Liver (tissue), 9 donors: ENCODE results near the gene PYGL. TPM values are rescaled to one million over a fixed set of nuclear protein-coding genes. Genes with fewer than 3 reads are reported as not detected.

ENCODE experiments used
- DNase-seq: peaks from one replicate; pipeline ENCODE4 v3.0.0-alpha.2; 2017; ENCODE audit warnings: low spot score
- H3K27ac ChIP-seq, 2 donors: one replicate each; pipeline ENCODE4 v1.7.0; 2013; ENCODE audit warnings: inconsistent platforms in 2 of 2, low read length in 2 of 2, control low read depth in 1 of 2, low read depth in 1 of 2, mild to moderate bottlenecking in 1 of 2
- H3K27me3 ChIP-seq, 4 donors: one replicate each; pipeline versions ENCODE4 v1.6.1 to v1.7.0; 2013; ENCODE audit warnings: low read length in 3 of 4, inconsistent platforms in 1 of 4, mild to moderate bottlenecking in 1 of 4, moderate library complexity in 1 of 4; ENCODE audit not compliant: control insufficient read depth in 4 of 4, insufficient read depth in 4 of 4
- H3K36me3 ChIP-seq, 4 donors: one replicate each; pipeline versions ENCODE4 v1.6.1 to v1.7.0; 2013; ENCODE audit warnings: low read length in 3 of 4, mild to moderate bottlenecking in 3 of 4, low read depth in 1 of 4, moderate library complexity in 1 of 4; ENCODE audit not compliant: control insufficient read depth in 4 of 4, insufficient read depth in 3 of 4
- H3K4me1 ChIP-seq, 4 donors: one replicate each; pipeline versions ENCODE4 v1.6.1 to v1.7.0; 2013; ENCODE audit warnings: low read length in 3 of 4, mild to moderate bottlenecking in 3 of 4, moderate library complexity in 1 of 4; ENCODE audit not compliant: control insufficient read depth in 4 of 4, insufficient read depth in 4 of 4
- H3K4me3 ChIP-seq, 3 donors: one replicate each; pipeline versions ENCODE4 v1.6.1 to v1.7.0; 2013; ENCODE audit warnings: low read length in 3 of 3, control low read depth in 1 of 3, low read depth in 1 of 3, mild to moderate bottlenecking in 1 of 3
- H3K9ac ChIP-seq, 2 donors: one replicate each; pipeline ENCODE4 v1.7.0; 2013; ENCODE audit warnings: low read length in 2 of 2, mild to moderate bottlenecking in 2 of 2, moderate library complexity in 2 of 2, control low read depth in 1 of 2, low read depth in 1 of 2
- H3K9me3 ChIP-seq, 4 donors: one replicate each; pipeline versions ENCODE4 v1.6.1 to v1.7.0; 2013; ENCODE audit warnings: low read length in 3 of 4; ENCODE audit not compliant: control insufficient read depth in 4 of 4
- ATF3 ChIP-seq: IDR thresholded peaks from 2 replicates; pipeline ENCODE4 v1.6.1; 2016; ENCODE audit warnings: antibody characterized with exemption
- EGR1 ChIP-seq, 2 donors: IDR thresholded peaks; 2 replicates each; pipeline ENCODE4 v1.6.1; 2016 to 2018; ENCODE audit warnings: antibody characterized with exemption in 2 of 2, low read depth in 2 of 2
- GABPA ChIP-seq, 2 donors: IDR thresholded peaks in 1 of 2; conservative IDR thresholded peaks in 1 of 2; 2 replicates each; pipeline ENCODE4 v1.6.1; 2016; ENCODE audit warnings: antibody characterized with exemption in 2 of 2, mild to moderate bottlenecking in 1 of 2, moderate library complexity in 1 of 2
- HNF4A ChIP-seq, 2 donors: conservative IDR thresholded peaks; 2 replicates each; pipeline ENCODE4 v1.6.1; 2016; ENCODE audit warnings: antibody characterized with exemption in 2 of 2, mild to moderate bottlenecking in 2 of 2
- HNF4G ChIP-seq: IDR thresholded peaks from 2 replicates; pipeline ENCODE4 v1.6.1; 2016; ENCODE audit warnings: antibody characterized with exemption
- MAX ChIP-seq: IDR thresholded peaks from 2 replicates; pipeline ENCODE4 v1.6.1; 2016; ENCODE audit warnings: antibody characterized with exemption
- NR2F2 ChIP-seq: IDR thresholded peaks from 2 replicates; pipeline ENCODE4 v1.6.1; 2016; ENCODE audit warnings: antibody characterized with exemption
- RAD21 ChIP-seq, 2 donors: IDR thresholded peaks; 2 replicates each; pipeline ENCODE4 v1.6.1; 2016; ENCODE audit warnings: antibody characterized with exemption in 2 of 2, mild to moderate bottlenecking in 2 of 2
- RXRA ChIP-seq, 2 donors: IDR thresholded peaks; 2 replicates each; pipeline ENCODE4 v1.6.1; 2017 to 2018; ENCODE audit warnings: antibody characterized with exemption in 2 of 2, mild to moderate bottlenecking in 1 of 2
- SP1 ChIP-seq: IDR thresholded peaks from 2 replicates; pipeline ENCODE4 v1.6.1; 2018; ENCODE audit warnings: antibody characterized with exemption, mild to moderate bottlenecking
- TAF1 ChIP-seq: conservative IDR thresholded peaks from 2 replicates; pipeline ENCODE4 v1.6.1; 2016; ENCODE audit warnings: antibody characterized with exemption, mild to moderate bottlenecking
- YY1 ChIP-seq: IDR thresholded peaks from 2 replicates; pipeline ENCODE4 v1.6.1; 2016; ENCODE audit warnings: antibody characterized with exemption, mild to moderate bottlenecking
- WGBS: extraction: QIAGEN DNeasy Blood & Tissue Kit; methylation state at CpG from one replicate; pipeline ENCODE4 v1.1.7; 2013; 5-methylcytosine and 5-hydroxymethylcytosine counted together
- polyA plus RNA-seq, 2 donors: library from polyadenylated mRNA; stranded (reverse) in 1 of 2; unstranded in 1 of 2; fragments of 200-250 nt in 1 of 2; fragments of >200 nt in 1 of 2; fragmentation: Nextera tagmentation in 1 of 2; extraction: Ambion mirVana in 1 of 2; gene quantifications; one replicate each; pipeline versions ENCODE4 v1.2.1 to v1.2.3, GENCODE V29; 2013 to 2015
- total RNA-seq, 2 donors: library from RNA; depleted of rRNA; stranded (reverse); fragments of >200 nt; gene quantifications; one replicate each; pipeline ENCODE4 v1.2.3, GENCODE V29; 2014
- TF ChIP-seq, protein P1 (sequence below): IDR thresholded peaks from 2 replicates; pipeline ENCODE4 v1.6.1; 2016; ENCODE audit warnings: antibody characterized with exemption, mild to moderate bottlenecking
- TF ChIP-seq, protein P2 (sequence below): IDR thresholded peaks from 2 replicates; pipeline ENCODE4 v1.6.1; 2016; ENCODE audit warnings: antibody characterized with exemption
- donor health status: healthy.
- donor health status: healthy.
- donor health status: healthy.
- donor health status: healthy.
- donor health status: healthy.

PYGL gene
- total and polyA plus RNA-seq, 4 donors = 53.0 to 109 (median 86.3) TPM

GRCh38 chr14:50970886-50971781 lies 26.9 kb upstream of the PYGL start:
- Histone ChIP-seq H3K36me3 (no peaks in the 10 kb centered on the region), H3K9ac (no peak overlapping the region), H3K9me3 (no peaks in the 10 kb centered on the region), H3K27ac (no peak overlapping the region), H3K4me1 (no peaks in the 10 kb centered on the region), H3K4me3 (no peak overlapping the region), H3K27me3 (no peaks in the 10 kb centered on the region)
- no peak for DNase-seq
- TF ChIP-seq MAX (no peak), HNF4G (no peak), ATF3 (no peak), HNF4A (conservative IDR thresholded peaks at IDR 0.05) (no peak), NR2F2 (no peak), YY1 (no peak), TAF1 (no peak), SP1 (no peak), RXRA (IDR thresholded peaks at IDR 0.05) (no peak)
- TF ChIP-seq, protein P1, sequence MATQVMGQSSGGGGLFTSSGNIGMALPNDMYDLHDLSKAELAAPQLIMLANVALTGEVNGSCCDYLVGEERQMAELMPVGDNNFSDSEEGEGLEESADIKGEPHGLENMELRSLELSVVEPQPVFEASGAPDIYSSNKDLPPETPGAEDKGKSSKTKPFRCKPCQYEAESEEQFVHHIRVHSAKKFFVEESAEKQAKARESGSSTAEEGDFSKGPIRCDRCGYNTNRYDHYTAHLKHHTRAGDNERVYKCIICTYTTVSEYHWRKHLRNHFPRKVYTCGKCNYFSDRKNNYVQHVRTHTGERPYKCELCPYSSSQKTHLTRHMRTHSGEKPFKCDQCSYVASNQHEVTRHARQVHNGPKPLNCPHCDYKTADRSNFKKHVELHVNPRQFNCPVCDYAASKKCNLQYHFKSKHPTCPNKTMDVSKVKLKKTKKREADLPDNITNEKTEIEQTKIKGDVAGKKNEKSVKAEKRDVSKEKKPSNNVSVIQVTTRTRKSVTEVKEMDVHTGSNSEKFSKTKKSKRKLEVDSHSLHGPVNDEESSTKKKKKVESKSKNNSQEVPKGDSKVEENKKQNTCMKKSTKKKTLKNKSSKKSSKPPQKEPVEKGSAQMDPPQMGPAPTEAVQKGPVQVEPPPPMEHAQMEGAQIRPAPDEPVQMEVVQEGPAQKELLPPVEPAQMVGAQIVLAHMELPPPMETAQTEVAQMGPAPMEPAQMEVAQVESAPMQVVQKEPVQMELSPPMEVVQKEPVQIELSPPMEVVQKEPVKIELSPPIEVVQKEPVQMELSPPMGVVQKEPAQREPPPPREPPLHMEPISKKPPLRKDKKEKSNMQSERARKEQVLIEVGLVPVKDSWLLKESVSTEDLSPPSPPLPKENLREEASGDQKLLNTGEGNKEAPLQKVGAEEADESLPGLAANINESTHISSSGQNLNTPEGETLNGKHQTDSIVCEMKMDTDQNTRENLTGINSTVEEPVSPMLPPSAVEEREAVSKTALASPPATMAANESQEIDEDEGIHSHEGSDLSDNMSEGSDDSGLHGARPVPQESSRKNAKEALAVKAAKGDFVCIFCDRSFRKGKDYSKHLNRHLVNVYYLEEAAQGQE = no peak
- WGBS = 89% methylated on average over 6 of the region's 6 CpGs

DNA sequence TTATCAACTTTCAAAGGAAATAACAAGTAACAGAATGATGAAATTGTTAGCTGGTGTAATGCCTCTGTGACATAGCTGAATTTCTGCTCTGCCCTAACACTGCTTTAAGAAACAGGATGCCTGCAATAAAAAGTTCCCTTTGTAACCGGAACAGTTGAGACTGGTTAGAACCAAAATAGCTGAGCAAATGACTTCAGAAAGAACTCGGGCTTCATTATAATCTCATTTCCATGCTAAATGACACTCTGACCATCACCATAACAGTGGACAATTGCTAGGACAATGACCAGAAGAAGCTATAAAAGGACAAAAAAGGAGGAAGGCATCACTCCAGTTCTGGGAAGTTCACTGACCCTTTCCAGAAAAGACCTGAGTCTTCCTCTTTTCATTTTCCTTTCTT lies 23.5 kb upstream of the PYGL start:
- Histone ChIP-seq H3K36me3 (no peaks in the 10 kb centered on the region), H3K27me3 (no peaks in the 10 kb centered on the region), H3K9me3 (no peaks in the 10 kb centered on the region), H3K27ac (no peak overlapping the region), H3K4me1 (no peaks in the 10 kb centered on the region), H3K4me3 (no peak overlapping the region), H3K9ac (no peak overlapping the region)
- 60% methylated on average over 2 of the region's 2 CpGs for WGBS
- DNase-seq = no peak
- TF ChIP-seq GABPA (IDR thresholded peaks at IDR 0.05 in 1 of 2, conservative IDR thresholded peaks at IDR 0.05 in 1 of 2) (no peak), SP1 (peak; percentile 6), EGR1 (IDR thresholded peaks at IDR 0.05; ENCODE audit: low read depth in 2 of 2) (no peak), HNF4G (no peak), RAD21 (IDR thresholded peaks at IDR 0.05) (no peak)
- TF ChIP-seq, protein P2, sequence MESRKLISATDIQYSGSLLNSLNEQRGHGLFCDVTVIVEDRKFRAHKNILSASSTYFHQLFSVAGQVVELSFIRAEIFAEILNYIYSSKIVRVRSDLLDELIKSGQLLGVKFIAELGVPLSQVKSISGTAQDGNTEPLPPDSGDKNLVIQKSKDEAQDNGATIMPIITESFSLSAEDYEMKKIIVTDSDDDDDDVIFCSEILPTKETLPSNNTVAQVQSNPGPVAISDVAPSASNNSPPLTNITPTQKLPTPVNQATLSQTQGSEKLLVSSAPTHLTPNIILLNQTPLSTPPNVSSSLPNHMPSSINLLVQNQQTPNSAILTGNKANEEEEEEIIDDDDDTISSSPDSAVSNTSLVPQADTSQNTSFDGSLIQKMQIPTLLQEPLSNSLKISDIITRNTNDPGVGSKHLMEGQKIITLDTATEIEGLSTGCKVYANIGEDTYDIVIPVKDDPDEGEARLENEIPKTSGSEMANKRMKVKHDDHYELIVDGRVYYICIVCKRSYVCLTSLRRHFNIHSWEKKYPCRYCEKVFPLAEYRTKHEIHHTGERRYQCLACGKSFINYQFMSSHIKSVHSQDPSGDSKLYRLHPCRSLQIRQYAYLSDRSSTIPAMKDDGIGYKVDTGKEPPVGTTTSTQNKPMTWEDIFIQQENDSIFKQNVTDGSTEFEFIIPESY = no peak
